Activated CD4-positive, alpha-beta T cell treated with anti-CD3 and anti-CD28 coated beads for 4 hours (primary cell): Measurements from ENCODE around the gene AGAP1.

ENCODE experiments used
- DNase-seq, 2 donors: peaks; one replicate each; pipeline ENCODE4 v3.0.0-alpha.2; 2020

The AGAP1 gene

DNA sequence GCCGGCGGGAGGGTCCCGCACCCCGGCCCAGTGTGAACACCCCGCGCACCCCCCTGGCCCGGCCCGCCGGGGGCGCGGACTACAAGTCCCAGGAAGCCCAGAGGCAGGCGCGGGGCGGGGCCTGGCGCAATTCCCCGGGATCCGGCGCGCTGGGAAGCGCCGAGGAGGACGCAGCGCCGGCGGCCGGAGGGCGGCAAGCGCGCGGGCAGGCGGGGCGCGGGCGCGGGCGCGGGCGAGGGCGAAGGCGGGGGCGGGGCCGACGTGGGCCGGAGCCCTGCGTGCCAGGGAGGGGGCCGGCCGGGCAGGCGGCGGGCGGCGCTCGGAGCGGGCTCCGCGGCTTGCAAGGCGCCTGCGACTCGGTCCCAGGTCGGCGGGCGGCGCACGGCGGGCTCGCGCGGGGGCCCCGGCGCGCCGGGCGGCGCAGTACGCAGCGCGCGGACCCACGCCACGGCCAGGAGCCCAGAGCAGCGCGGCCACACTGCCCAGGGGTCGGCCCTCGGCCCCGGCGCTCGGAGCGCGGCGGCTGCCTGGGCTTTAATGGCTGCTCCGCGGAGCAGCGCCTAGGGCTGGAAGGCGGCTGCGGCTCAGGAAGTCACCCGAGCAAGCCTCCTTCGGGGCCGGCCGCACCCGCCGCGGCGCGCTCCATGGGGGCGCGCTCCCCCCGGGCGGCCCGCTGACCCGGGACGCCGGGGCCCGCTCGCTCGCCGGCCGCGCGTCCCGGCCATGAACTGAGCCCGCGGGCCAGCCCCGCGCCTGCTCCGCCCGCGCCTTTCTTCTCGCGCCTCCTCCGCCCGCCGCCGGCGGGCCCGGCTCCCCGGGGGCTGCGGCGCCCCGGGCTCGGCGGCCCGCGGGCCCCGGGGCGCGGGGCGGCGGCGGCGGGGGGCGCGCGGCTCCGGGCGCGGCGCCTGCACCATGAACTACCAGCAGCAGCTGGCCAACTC, at the start of gene AGAP1:
AGAP1 (plus strand) TSS at position 269 of the 941 bp plus-strand sequence.
- no peak for DNase-seq

DNA sequence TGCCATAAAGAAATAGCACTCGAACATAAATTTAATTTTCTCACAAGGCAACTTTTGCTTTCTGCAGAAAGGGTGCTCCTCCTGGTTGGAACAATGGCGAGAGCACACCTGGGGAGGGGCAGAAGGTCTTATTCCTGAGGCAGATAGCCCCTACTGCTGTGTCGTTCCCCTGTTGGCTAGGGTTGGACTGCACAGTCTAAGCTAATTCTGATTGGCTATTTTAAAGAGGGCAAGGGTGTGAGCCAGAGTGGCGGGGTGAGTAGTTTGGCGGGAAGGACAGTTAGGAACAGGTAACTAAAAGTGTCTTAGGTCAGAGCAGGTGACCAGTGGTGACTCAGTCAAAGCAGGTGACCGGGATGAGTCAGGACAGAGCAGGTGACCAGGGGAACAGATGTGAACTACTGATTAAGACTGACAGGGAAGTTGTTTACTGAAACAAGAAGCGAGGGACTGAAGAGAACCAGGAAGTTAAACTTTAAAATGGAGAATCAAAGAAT, 49.7 kb upstream of the AGAP1 start:
- no peak for DNase-seq

DNA sequence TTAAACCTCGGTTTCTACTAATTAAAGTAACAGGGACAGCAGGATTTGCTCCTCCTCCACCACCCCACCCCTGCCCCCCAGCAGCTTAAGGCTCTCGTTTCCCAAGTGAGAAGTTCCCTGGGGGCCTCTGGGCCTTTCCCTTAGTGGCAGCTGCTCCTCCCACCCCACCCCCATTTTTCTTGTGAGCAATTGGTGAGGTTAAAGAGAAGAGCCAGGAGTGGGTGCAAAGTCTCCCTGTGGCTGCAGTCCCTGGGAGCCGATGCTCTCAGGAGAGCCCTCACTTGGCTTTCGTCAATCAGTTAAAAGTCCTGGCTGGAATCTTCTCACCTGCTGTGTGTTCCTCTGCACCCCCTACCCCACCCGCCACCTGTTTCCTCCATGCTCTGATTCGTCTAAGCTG, 48.7 kb upstream of the AGAP1 start:
- no peak for DNase-seq

DNA sequence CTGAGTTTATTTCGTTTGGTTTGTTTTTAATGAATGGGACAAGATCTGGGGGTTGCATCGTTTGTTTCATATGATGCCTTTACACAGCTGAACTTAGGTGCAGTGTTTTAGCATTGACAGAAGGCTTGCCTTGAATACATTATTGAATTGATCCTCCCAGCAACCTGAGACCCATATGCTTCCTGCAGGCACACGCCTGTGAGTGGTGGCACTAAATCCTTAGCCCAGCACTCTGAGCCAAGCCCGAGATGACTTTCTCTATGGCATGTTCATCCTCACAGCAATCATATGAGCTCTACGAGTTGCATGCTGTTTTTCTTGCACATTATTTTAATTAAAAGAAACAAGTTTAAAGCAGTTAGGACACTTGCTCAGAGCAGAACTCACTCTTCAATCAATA, 47.8 kb upstream of the AGAP1 start:
- DNase-seq, result no peak

- no peak for DNase-seq
Measured at GRCh38 chr2:235447210-235447609, 46.6 kb upstream of the AGAP1 start.

GRCh38 chr2:235449568-235449967, 44.3 kb upstream of the AGAP1 start:
- DNase-seq, result no peak

DNA sequence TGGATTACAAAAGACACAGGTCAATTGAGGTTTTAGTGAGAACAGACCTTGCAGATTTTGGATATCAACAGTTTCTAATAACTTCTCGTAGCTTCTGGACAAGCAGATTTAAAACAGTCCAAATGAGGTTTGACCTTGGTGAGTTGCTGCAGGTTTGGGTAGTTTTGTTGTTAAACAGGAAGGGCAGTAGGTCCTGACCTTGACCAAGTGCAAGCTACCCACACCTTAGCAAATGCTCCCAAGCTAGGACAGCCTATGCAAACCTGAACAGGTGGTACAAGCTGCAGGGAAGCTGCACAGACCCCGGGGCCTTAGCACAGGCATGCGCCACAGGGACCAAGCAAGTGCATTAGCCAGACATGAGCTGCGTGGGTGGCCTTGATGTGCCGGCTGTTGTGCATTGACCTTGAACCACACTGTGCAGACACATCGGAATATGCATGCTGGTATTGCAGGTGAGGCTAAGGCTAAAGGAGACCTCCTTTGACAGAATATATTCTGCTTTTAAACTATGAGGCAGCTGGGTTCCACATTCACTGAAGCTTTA, 40.2 kb upstream of the AGAP1 start:
- DNase-seq, result no peak

DNA sequence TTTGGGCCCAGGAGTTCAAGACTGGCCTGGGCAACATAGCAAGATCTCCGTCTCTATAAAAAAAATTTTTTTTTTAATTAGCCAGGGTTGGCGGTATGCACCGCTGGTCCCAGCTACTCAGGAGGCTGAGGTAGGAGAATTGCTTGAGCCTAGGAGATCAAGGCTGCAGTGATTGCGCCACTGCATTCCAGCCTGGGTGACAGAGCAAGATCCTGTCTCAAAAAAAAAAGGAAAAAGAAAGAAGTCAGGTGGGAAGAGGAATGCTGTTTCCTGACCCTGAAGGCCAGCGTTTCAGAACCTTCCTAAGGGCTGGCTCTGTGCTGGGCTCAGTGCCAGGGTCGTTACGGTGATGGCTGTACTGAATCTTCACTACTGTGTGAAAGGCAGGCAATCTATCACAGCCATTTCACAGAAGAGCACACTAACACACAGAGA, 35.0 kb upstream of the AGAP1 start:
- DNase-seq, result no peak

- DNase-seq, result no peak
Measured at GRCh38 chr2:235460548-235461047, 33.2 kb upstream of the AGAP1 start.

GRCh38 chr2:235461763-235462414, 32.0 kb upstream of the AGAP1 start:
- no peak for DNase-seq

GRCh38 chr2:235462415-235462790, 31.4 kb upstream of the AGAP1 start:
- DNase-seq, result no peak

DNA sequence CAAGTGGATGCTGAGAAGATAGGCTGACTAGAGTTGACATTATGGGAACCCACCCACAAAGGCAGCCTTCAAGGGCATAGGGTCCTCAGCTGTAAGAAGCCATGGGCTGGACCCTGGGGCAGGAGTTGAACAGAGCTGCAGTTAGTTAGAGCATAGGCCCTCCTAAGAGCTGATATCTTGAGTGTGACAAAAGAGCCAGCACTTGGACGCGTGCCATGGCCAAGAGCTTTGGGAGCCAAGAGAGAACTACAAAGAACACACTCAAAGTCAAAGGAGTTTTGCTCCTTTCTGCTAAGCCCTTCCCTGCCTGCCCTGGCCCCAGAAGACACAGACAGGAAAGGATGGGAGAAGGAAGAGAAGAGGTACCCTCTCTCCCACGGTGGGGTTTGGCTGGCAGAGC, 29.9 kb upstream of the AGAP1 start:
- no peak for DNase-seq

- DNase-seq, result no peak
Measured at GRCh38 chr2:235467588-235467987, 26.3 kb upstream of the AGAP1 start.

DNA sequence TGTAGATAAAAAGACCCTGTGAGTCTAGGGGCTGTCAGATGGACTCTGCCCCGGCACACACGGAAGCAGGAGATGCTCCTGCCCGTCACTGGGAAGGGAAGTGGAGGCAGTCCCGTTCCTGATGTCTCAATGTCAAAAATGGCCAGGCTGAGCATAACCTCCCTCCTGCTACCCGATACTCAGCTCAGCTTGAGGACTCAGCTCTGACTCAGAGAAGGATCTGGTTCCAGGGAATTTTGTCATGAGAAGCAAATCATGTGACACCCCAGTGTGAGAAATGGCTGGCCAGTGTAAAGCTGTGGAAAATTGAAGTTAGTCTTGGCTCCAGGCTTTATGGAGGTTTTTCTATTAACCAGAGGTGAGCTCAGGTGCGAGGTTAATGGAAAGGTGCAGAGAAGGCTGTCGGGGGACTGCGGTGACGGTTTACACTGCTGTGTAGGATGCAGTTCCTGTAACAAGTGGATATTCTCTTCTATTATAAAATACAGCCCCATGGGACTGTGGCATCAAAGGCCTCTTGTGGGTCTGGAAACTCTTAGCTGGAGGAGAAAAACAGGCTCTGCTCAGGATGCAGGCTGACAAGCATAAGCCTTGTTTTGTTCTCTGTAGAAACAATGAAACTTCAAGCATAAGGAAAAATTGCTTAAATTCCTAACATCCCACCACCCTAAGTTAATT, 24.7 kb upstream of the AGAP1 start:
- DNase-seq, result no peak

DNA sequence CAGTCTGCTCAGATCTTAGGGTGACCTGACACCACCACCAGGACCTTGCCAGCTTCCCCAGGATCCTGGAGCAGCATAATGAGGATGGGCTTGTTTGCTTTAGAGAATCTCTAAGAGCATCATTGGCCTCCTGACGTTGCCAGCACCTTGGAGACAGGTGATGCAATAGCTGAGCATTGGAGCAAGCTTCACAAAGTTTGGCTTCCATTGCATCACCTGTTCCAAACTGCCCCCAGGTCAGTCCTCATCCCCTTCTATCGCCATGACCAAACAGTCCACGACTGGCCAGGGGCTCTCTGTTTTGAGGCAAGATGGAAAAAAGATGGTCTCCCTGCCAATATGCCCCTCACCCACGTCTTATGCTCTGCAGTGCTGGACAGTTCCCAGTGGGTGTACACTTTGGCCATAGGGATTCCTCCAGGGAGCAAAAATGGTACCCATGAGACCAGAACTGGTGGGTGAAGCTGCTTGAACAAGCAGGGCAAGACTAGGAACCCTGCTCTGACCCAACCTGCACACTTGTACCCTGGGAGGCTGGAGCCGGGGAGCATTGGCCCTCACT, 22.6 kb upstream of the AGAP1 start:
- DNase-seq, result no peak

- no peak for DNase-seq
Measured at GRCh38 chr2:235472443-235472842, 21.4 kb upstream of the AGAP1 start.

- DNase-seq, result no peak
Measured at GRCh38 chr2:235478609-235479008, 15.2 kb upstream of the AGAP1 start.

DNA sequence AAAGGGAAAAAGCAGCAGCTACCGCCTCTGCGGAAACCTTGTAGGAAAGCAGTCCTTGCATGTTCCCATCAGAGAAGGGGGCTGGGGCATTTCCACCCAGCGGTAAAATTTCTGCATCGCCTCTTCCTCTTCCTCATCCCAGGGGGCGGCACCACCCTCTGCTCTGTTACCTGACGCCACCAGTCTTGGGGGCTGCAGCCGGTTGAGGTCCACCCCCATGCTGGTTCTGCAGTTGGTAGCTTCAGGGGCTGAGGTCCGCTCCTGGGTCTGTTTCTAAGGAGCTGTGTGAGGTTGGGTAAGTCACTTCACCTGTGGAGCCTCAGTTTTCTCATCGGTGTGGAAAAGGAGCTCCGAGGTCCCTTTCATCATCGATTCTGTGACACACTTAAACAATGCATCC, 14.2 kb upstream of the AGAP1 start:
- no peak for DNase-seq

- DNase-seq, result no peak
Measured at GRCh38 chr2:235480614-235481013, 13.2 kb upstream of the AGAP1 start.

GRCh38 chr2:235483313-235483712, 10.5 kb upstream of the AGAP1 start:
- no peak for DNase-seq

DNA sequence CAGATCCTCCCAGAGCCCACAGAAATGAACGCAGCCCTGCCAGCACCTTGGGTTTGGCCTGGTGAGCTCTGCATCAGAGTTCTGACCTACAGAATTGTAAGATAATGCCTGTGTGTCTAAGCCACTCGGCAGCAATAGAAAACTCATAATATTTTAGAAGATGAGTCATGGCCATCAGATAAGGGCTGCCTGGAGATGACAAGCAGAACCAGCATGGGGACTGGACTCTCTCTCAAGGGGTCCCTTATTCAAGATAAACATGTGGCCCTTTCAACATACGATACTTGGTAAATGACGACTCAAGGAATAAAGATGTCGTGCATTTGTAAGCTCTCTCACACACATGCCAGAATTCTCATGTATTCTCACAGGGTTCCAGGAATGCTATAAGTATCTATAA, 8.5 kb upstream of the AGAP1 start:
- DNase-seq, result no peak

GRCh38 chr2:235486729-235487128, 7.1 kb upstream of the AGAP1 start:
- DNase-seq, result no peak

DNA sequence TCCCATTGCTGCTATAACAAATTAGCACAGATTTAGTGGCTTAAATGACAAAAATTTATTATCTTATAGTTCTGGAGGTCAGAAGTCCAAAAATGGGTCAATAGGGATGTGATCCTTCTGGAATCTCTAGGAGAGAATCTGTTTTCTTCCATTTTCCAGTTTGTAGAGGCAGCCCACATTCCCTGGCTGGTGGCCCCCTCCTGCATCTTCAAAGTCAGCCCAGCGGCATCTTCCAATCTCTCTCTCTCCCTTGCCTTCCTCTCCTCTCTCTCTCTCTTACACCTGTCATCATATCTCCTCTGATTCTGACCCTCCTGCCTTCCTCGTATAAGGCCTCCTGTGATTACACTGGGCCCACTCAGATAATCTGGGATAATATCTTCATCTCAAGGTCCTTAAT, 3.9 kb upstream of the AGAP1 start:
- DNase-seq, result no peak
